GM08714 (cell line): ENCODE measurements around the gene BTBD9.

Experiments used
- H3K4me3 ChIP-seq: fragments of 200-500 bp; sonication (Bioruptor generic); 2 replicates; pipeline ENCODE4 v1.5.1; 2014; ENCODE audit warnings: mild to moderate bottlenecking, low read length, inconsistent platforms
- ZNF274 ChIP-seq: IDR thresholded peaks from 2 replicates; pipeline ENCODE4 v1.6.1; 2012; ENCODE audit warnings: mild to moderate bottlenecking, low read depth, low read length

Gene BTBD9

DNA sequence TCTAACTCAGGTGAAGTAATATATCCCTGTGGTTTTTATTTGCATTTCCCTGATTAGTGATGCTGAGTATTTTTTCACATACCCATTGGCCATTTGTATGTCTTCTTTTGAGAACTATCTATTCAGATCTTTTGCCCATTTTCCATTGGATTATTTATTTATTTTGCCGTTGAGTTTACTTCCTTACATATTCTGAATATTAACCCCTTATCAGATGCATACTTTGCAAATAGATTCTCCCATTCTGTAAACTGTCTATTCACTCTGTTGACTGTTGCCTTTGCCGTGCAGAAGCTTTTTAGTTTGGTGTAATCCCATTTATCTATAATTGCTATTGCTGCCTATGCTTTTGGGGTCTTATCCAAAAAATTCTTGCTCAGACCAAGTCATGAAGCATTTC, 336.9 kb downstream of the BTBD9 start:
- no peak for TF ChIP-seq ZNF274

GRCh38 chr6:38302081-38302480, 337.6 kb downstream of the BTBD9 start:
- TF ChIP-seq ZNF274 = no peak
- no peak overlapping the region for H3K4me3 ChIP-seq

More for the DNA sequence above, 336.9 kb downstream of the BTBD9 start:
- H3K4me3 ChIP-seq = no peak overlapping the region

- TF ChIP-seq ZNF274 = no peak
- no peak overlapping the region for H3K4me3 ChIP-seq
These were observed 349.5 kb downstream of the BTBD9 start for GRCh38 chr6:38290133-38290799.

GRCh38 chr6:38287487-38287886, 352.2 kb downstream of the BTBD9 start:
- no peak for TF ChIP-seq ZNF274
- H3K4me3 ChIP-seq = no peak overlapping the region

DNA sequence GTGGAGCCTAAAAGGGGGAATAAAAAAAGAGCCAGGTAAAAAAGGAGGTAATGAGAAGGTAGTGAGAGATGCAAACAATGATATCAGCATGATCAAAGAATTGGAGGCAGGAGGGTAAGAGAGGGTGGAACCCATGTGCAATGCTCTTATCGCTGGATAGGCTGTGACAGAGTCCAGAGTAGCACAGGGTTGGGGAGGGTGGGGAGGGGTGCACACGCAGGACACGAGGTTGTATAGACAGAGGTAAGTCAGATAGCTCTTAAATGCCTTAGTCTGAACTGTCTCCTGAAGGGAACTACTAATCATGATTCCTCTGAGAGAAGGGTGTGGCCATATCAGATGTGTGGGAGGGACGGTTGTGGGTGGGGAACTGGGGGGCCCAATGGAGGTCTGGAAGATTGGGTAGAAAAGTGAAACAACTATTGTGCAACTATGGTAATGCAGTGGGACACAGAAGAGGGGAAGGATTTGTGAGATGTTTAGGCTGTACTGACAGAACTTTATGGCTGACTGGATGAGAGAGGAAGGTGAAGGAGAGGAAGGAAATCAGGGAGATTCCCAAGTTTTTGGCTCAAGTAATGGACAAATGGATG, 354.8 kb downstream of the BTBD9 start:
- TF ChIP-seq ZNF274 = no peak
- H3K4me3 ChIP-seq = no peak overlapping the region

DNA sequence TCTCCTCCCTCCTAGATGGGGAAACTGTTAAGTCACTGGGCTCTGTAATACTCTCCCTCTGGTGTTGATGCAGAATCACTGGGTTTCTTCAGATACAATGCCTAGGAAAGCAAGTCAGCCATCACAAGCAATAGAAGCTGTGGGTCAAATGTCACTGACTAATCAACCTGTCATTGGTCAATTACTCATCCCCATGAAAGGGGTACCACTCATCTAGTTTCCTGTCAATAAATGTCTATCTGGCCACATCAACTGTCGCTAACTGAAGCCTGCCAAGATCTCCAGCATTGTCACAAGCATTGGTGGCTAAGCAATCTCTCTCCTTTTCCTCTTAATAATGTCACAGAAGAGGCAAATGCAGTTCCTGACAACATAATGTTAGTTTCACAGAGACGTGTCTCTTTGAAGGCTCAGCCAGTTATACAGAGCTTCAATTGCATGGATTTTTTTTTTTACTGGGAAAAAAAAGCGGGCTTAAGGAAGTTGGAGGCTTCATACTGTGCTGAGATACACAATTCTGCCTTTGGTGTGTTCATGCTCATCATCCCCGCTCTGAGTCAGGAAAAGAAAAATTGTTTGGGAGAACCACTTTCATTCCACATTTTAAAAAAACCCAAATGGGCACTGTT, 355.9 kb downstream of the BTBD9 start:
- no peak overlapping the region for H3K4me3 ChIP-seq
- no peak for TF ChIP-seq ZNF274

DNA sequence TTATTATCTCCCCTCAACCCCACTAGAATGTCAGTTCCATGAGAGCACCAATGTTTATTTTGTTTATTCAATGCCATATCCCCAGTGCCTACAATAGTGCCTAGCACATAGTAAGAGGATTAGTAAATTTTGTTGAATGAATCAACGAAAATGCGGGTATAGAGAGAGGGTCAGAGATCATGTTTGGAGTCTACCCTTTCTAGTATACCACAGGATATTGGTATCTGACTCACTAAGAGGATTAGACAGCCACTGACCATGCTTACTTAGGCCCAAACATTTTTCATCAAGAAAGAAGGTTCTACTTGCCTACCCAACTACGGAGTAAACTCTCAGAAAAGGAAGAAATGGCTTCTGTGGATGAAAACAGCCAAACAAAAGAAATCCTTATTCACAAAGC, 356.8 kb downstream of the BTBD9 start:
- TF ChIP-seq ZNF274 = no peak
- no peak overlapping the region for H3K4me3 ChIP-seq

DNA sequence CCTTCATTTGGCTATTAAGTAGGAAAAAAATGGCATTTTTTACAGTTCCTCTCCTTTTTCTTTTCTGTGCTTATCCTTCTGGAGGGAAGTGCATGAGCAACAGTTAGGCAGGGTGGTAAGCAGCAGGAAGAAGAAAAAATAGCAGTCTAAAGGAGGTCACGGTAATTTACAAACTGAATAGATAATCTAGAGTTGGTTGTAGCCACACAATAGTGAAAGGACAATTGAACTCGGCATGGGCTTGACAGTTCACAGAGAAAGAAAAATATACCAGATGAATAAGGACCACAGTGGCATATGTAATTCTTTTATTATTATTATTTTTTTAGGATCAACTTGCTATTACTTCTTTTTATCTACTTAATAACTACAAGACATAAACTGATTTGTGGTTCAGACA, 358.6 kb downstream of the BTBD9 start:
- TF ChIP-seq ZNF274 = no peak
- H3K4me3 ChIP-seq = no peak overlapping the region

DNA sequence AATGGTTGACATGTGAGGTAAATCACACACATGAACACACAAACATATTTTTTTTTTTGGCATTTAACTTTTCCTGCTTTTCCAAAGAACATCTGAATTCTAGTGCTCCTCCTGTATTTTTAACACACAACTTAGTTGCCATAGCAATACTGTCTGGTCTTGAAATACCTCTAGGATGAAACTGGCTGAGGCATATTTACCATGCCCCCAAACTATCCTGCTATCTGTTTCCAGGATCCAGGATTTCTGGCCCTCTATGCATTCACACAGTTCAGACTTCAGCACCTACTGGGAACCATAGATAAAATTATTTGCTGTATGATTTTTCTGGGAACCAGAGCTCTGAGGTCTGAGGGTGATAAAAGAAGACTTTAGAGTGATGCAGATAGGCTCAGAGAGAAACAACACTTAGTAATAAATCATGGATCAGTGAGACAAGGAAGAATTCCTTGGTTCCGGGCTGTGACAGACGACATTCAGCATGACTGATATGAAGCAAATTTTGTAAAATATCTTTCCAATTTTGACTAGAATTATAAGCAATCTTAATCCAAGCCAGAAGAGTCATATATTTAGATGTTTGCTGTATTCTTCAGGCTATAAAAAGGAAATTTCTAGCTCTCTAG, 359.7 kb downstream of the BTBD9 start:
- TF ChIP-seq ZNF274 = no peak
- H3K4me3 ChIP-seq = no peak overlapping the region

GRCh38 chr6:38279423-38279822, 360.3 kb downstream of the BTBD9 start:
- no peak for TF ChIP-seq ZNF274
- no peak overlapping the region for H3K4me3 ChIP-seq

DNA sequence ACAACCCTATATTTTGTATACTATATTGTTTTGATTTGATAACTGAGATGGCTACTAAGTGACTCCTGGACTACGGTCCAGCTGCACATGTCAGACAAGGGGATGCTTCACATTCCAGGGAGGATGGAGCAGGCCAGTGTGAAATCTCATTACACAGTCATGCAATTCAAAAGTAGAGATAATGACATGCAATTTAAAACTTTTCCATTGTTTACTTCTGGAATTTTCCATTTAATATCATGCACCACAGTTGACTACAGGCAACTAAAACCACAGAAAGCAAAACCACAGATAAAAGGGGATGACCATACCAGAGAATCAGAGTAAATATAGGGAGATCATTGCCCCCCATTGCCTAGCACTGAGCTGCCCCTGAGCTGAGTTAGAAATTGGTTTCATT, 366.4 kb downstream of the BTBD9 start:
- no peak overlapping the region for H3K4me3 ChIP-seq
- TF ChIP-seq ZNF274 = no peak

GRCh38 chr6:38272222-38272621, 367.5 kb downstream of the BTBD9 start:
- TF ChIP-seq ZNF274 = no peak
- H3K4me3 ChIP-seq = no peak overlapping the region

DNA sequence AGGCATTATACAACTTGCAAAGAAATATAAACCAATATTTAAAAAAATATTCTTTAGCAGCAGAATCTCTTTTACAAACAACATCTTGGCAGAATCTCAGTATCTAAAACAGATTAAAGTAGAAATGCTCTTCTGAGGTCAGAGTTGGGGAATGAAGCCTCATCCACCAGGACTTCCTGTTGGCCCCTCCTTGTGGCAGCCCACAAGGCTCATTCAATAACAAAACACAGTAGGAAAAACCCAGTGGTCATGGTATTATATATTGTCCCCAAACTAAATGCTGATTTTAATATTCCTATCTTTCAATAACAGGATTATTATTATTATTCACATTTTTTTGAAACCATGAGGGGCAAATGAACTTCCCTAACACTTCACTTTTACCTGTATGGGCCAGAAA, 368.6 kb downstream of the BTBD9 start:
- no peak for TF ChIP-seq ZNF274
- H3K4me3 ChIP-seq = no peak overlapping the region

DNA sequence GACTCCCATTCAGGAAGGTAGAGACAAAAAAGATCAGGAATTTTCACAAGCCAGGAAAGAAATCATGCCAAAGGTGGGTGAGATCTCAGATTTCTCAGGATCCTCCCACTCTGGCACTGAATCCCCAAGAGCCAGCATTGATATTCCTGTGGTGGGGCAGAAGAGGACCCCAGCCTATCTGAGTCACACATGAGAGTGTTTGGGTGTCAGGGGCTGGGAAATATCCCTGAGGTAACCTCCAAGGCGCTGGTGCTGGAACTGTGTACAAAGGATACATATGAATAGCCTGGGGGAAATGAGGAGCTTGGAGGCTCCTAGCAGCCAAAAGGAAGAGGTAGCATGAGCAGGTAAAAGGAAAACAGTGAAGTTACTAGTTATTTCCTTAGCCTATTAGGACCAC, 369.4 kb downstream of the BTBD9 start:
- no peak for TF ChIP-seq ZNF274
- no peak overlapping the region for H3K4me3 ChIP-seq
